ENCODE measurements around the gene C16orf86. TPM values are rescaled to one million over a fixed set of nuclear protein-coding genes. Genes with fewer than 3 reads are reported as not detected.

C16orf86 gene
- total RNA-seq, 1 donor from 2014 or later, result 2.6 TPM

- Mint-ChIP-seq H3K4me1 (ENCODE audit: low read depth) (peaks cover 2% of the 10 kb centered on the region), H3K9me3 (ENCODE audit: low read depth) (no peaks in the 10 kb centered on the region), H3K36me3 (ENCODE audit: insufficient read depth) (no peaks in the 10 kb centered on the region), H3K27me3 (peaks cover 47% of the 10 kb centered on the region), H3K4me3 (ENCODE audit: low read depth) (no peak overlapping the region), H3K27ac (no peak overlapping the region)
- no peak for DNase-seq (ENCODE audit: low spot score, unreplicated experiment)
- no peak for TF ChIP-seq CTCF (IDR thresholded peaks at IDR 0.05; ENCODE audit: unreplicated experiment)
These were observed 18.9 kb upstream of the C16orf86 start for GRCh38 chr16:67647681-67648080.

GRCh38 chr16:67648088-67648763, 18.4 kb upstream of the C16orf86 start:
- peaks cover 2% of the 10 kb centered on the region for H3K4me1 Mint-ChIP-seq (ENCODE audit: low read depth)
- peaks cover 47% of the 10 kb centered on the region for H3K27me3 Mint-ChIP-seq
- no peak overlapping the region for H3K27ac Mint-ChIP-seq
- H3K4me3 Mint-ChIP-seq (ENCODE audit: low read depth), result no peak overlapping the region
- no peaks in the 10 kb centered on the region for H3K9me3 Mint-ChIP-seq (ENCODE audit: low read depth)
- DNase-seq (ENCODE audit: low spot score, unreplicated experiment), result no peak
- TF ChIP-seq CTCF (IDR thresholded peaks at IDR 0.05; ENCODE audit: unreplicated experiment), result no peak
- no peaks in the 10 kb centered on the region for H3K36me3 Mint-ChIP-seq (ENCODE audit: insufficient read depth)

GRCh38 chr16:67648764-67649407, 17.7 kb upstream of the C16orf86 start:
- Mint-ChIP-seq H3K27ac (no peak overlapping the region), H3K27me3 (peaks cover 48% of the 10 kb centered on the region), H3K4me3 (ENCODE audit: low read depth) (no peak overlapping the region), H3K9me3 (ENCODE audit: low read depth) (no peaks in the 10 kb centered on the region), H3K36me3 (ENCODE audit: insufficient read depth) (no peaks in the 10 kb centered on the region), H3K4me1 (ENCODE audit: low read depth) (peaks cover 4% of the 10 kb centered on the region)
- DNase-seq (ENCODE audit: low spot score, unreplicated experiment), result no peak
- no peak for TF ChIP-seq CTCF (IDR thresholded peaks at IDR 0.05; ENCODE audit: unreplicated experiment)

- DNase-seq (ENCODE audit: low spot score, unreplicated experiment), result no peak
- H3K27me3 Mint-ChIP-seq, result peaks cover 45% of the 10 kb centered on the region
- no peak overlapping the region for H3K27ac Mint-ChIP-seq
- peaks cover 4% of the 10 kb centered on the region for H3K4me1 Mint-ChIP-seq (ENCODE audit: low read depth)
- H3K9me3 Mint-ChIP-seq (ENCODE audit: low read depth), result no peaks in the 10 kb centered on the region
- no peaks in the 10 kb centered on the region for H3K36me3 Mint-ChIP-seq (ENCODE audit: insufficient read depth)
- TF ChIP-seq CTCF (IDR thresholded peaks at IDR 0.05; ENCODE audit: unreplicated experiment), result no peak
- H3K4me3 Mint-ChIP-seq (ENCODE audit: low read depth), result no peak overlapping the region
These were observed 17.1 kb upstream of the C16orf86 start for GRCh38 chr16:67649494-67649931.

GRCh38 chr16:67650023-67650422, 16.6 kb upstream of the C16orf86 start:
- no peaks in the 10 kb centered on the region for H3K9me3 Mint-ChIP-seq (ENCODE audit: low read depth)
- peaks cover 4% of the 10 kb centered on the region for H3K4me1 Mint-ChIP-seq (ENCODE audit: low read depth)
- DNase-seq (ENCODE audit: low spot score, unreplicated experiment), result no peak
- TF ChIP-seq CTCF (IDR thresholded peaks at IDR 0.05; ENCODE audit: unreplicated experiment), result no peak
- no peak overlapping the region for H3K4me3 Mint-ChIP-seq (ENCODE audit: low read depth)
- no peaks in the 10 kb centered on the region for H3K36me3 Mint-ChIP-seq (ENCODE audit: insufficient read depth)
- peaks cover 49% of the 10 kb centered on the region for H3K27me3 Mint-ChIP-seq
- H3K27ac Mint-ChIP-seq, result no peak overlapping the region

Measured in progenitor cell of endocrine pancreas (in vitro differentiated cells).